Ectodermal cell (in vitro differentiated cells): Measurements from ENCODE around the gene SLC28A1.

Experiments
- H3K27ac ChIP-seq: 2 replicates; pipeline ENCODE4 v1.7.0; 2013; ENCODE audit warnings: mild to moderate bottlenecking, low read depth, low read length; ENCODE audit not compliant: insufficient read depth, poor library complexity, severe bottlenecking
- H3K27me3 ChIP-seq: 2 replicates; pipeline ENCODE4 v1.7.0; 2013; ENCODE audit warnings: mild to moderate bottlenecking, low read length; ENCODE audit not compliant: insufficient read depth, control insufficient read depth, poor library complexity, severe bottlenecking
- H3K36me3 ChIP-seq: one replicate; pipeline ENCODE4 v1.7.0; 2013; ENCODE audit warnings: low read length; ENCODE audit not compliant: control insufficient read depth, insufficient read depth
- H3K4me1 ChIP-seq: one replicate; pipeline ENCODE4 v1.7.0; 2013; ENCODE audit warnings: low read length; ENCODE audit not compliant: control insufficient read depth, insufficient read depth
- H3K4me3 ChIP-seq: 2 replicates; pipeline ENCODE4 v1.7.0; 2013; ENCODE audit warnings: low read depth, low read length, control low read depth; ENCODE audit not compliant: insufficient read depth
- H3K9me3 ChIP-seq: 2 replicates; pipeline ENCODE4 v1.7.0; 2013; ENCODE audit warnings: mild to moderate bottlenecking, low read length, moderate library complexity; ENCODE audit not compliant: control insufficient read depth
- WGBS, 2 experiments: methylation state at CpG; one replicate each; pipeline ENCODE4 v1.1.7; 2013; ENCODE audit warnings: missing lambda C conversion rate in 2 of 2; 5-methylcytosine and 5-hydroxymethylcytosine counted together

SLC28A1 gene

DNA sequence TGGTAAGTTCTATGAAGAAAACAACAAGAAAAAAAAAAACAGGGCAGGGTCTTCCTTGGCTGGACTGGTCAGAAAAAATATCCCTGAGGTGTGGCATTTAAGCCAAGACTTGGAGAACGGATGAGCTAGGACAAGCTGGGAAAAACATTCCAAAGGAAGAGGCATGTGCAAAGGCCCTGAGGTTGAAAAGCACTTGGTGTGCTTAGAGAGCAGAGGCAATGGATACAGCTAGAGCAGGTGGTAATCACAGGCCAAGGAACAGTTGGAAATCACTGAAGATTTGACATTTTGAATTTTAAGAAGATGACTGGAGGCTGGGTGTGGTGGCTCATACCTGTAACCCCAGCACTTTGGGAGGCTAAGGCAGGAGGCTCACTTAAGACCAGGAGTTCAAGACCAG is 54.3 kb downstream of the SLC28A1 start:
- Histone ChIP-seq H3K9me3 (no peaks in the 10 kb centered on the region), H3K27ac (no peak overlapping the region)
- WGBS, 2 experiments = 89 to 92% methylated on average over 1 of the region's 1 CpG

GRCh38 chr15:84940399-84940798 is 55.9 kb downstream of the SLC28A1 start:
- no peaks in the 10 kb centered on the region for H3K36me3 ChIP-seq
- no peaks in the 10 kb centered on the region for H3K4me1 ChIP-seq
- H3K27ac ChIP-seq = no peak overlapping the region
- WGBS, 2 experiments = 74 to 87% methylated on average over 3 of the region's 3 CpGs
- no peaks in the 10 kb centered on the region for H3K27me3 ChIP-seq
- no peaks in the 10 kb centered on the region for H3K9me3 ChIP-seq
- H3K4me3 ChIP-seq = no peak overlapping the region

More for the DNA sequence above, 54.3 kb downstream of the SLC28A1 start:
- Histone ChIP-seq H3K27me3 (no peaks in the 10 kb centered on the region), H3K36me3 (no peaks in the 10 kb centered on the region), H3K4me3 (no peak overlapping the region), H3K4me1 (no peaks in the 10 kb centered on the region)

DNA sequence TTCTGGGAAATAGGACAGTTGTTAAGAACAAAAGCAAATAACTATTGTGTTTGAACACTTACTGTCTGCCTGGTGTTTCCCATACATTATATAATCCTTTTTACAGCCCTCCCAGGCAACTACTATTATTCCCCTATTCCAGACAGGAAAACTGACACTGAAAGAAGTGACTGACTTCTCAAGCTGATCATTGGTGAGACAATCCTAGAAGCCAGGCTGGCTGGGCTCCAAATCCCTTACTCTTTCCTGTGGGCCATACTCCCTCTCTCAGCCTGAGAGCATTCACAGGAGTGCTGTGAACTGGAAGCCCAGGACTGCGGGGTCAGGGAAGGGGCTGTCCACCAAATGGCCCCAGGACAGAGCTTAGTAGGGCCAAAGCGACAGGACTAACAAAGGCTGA is 58.0 kb downstream of the SLC28A1 start:
- no peak overlapping the region for H3K4me3 ChIP-seq
- H3K27ac ChIP-seq = no peak overlapping the region
- H3K9me3 ChIP-seq = no peaks in the 10 kb centered on the region
- H3K36me3 ChIP-seq = no peaks in the 10 kb centered on the region
- no peaks in the 10 kb centered on the region for H3K4me1 ChIP-seq
- 93 to 100% methylated on average over 2 of the region's 2 CpGs for WGBS, 2 experiments
- H3K27me3 ChIP-seq = no peaks in the 10 kb centered on the region

DNA sequence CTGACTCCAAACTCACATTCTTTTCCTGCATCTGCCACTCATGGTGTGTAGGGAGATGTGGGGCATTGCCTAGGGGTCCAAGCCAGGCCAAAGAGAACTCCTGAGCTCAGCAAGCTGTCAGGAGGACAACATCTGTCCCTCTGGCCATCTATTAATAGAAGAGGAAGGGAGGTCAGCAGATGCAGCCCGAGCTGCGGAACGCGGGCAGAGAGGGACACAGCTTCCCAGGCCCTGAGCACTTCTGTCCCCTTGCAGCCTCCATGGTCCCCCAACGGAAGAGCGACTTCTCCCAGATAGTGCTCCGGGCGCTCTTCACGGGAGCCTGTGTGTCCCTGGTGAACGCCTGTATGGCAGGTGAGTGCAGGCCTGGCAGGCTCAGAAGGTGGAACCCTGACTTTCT is 59.8 kb downstream of the SLC28A1 start:
- WGBS, 2 experiments = 94 to 95% methylated on average over 10 of the region's 10 CpGs
- H3K4me1 ChIP-seq = no peaks in the 10 kb centered on the region
- no peaks in the 10 kb centered on the region for H3K27me3 ChIP-seq
- H3K36me3 ChIP-seq = no peaks in the 10 kb centered on the region
- no peak overlapping the region for H3K4me3 ChIP-seq
- H3K27ac ChIP-seq = no peak overlapping the region
- no peaks in the 10 kb centered on the region for H3K9me3 ChIP-seq

DNA sequence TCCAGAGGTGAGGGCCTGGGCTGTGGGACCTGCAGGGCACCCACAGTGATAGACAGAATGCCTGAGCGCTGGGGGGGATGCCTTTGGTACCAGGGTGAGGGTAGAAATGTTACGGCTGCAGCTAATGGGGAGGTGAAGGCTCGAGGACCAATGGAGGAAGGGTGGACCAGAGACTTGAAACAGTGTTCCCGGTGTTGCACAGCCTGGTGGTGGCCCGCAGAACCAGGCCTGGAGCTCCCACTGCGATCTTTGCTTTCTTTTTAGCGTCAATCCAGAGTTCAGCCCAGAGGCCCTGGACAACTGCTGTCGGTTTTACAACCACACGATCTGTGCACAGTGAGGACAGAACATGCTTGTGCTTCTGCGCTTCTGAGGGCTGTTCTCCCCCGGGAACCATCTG is 60.4 kb downstream of the SLC28A1 start:
- no peak overlapping the region for H3K27ac ChIP-seq
- H3K27me3 ChIP-seq = no peaks in the 10 kb centered on the region
- no peaks in the 10 kb centered on the region for H3K4me1 ChIP-seq
- H3K4me3 ChIP-seq = no peak overlapping the region
- 88 to 93% methylated on average over 11 of the region's 11 CpGs for WGBS, 2 experiments
- no peaks in the 10 kb centered on the region for H3K9me3 ChIP-seq
- H3K36me3 ChIP-seq = no peaks in the 10 kb centered on the region

DNA sequence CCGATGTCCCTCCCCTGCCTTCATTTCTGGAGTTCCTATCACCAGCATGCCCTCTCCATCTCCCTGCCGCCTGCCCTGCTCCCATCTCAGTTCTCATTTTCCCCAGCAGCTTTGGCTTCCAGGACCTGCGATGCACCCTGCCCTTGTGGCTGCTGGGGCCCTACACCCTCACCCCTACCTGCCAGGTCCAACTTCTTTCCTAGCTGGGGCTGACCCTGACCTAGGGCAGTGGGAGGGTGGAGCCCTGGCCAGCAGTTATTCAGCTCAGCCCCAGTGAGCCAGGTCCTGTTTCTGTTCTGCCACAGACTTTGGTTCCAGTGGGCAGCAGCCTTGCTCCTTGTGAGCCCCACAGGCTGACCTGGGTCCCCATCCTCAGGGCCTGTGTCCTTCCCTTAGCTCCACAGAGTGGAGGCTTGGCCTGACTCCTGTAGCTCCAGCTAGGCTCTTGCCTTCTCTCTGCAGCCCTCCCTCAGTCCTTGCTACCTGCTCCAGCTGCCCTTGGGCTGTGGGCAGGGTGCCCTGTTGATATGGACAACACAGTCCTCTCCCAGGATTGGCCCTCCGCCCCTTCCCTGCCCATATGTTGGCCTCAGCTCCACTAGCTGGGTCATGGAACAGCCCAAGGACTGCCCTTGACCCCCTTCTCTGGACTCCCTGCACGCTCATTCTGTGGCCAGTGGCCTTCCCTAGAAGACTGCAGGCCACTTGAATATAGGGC is 62.5 kb downstream of the SLC28A1 start:
- Histone ChIP-seq H3K9me3 (no peaks in the 10 kb centered on the region), H3K27me3 (no peaks in the 10 kb centered on the region), H3K4me1 (no peaks in the 10 kb centered on the region), H3K4me3 (no peak overlapping the region), H3K36me3 (no peaks in the 10 kb centered on the region), H3K27ac (no peak overlapping the region)
- WGBS, 2 experiments = 84 to 85% methylated on average over 5 of the region's 5 CpGs

DNA sequence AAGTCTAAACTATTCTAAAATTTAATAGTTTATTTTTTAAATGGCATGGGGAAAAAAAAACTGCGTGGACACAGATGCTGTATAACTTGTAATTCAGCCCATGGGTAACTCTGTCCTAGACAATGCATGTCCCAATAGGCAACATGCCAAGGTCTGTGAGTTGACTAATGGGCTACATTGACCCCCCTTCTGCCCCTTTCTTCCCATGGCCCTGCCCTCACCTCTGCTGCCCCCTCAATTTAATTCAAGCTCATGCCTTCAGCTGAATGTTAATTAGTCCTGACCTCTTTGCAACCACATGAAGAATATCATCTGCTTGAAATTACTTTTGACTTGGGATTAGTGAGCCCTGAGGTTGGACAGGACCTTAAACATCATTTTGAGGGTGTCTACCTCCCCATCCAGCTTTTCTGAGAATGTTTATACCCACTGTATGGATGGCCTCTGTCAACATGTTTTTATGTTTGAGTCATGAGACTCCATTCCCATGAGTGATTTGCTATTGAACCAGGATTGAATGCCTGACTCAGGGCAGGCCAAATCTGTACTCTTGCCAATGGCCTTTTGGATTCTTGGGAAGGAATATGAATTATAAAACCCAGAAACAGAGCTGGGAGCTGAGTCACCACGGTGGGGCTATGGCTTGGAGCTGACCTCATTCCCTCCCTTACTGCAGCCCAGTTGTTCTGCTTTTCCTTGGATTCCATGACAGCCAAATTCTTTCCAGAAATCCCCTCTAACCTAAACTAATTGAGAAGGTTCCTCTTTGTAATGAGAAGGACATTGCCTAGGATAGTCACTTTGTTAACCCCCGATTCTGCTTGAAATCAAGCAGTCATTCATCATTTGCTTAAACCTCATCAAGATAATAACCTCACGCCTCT is 63.7 kb downstream of the SLC28A1 start:
- no peak overlapping the region for H3K4me3 ChIP-seq
- H3K4me1 ChIP-seq = no peaks in the 10 kb centered on the region
- H3K36me3 ChIP-seq = no peaks in the 10 kb centered on the region
- H3K27ac ChIP-seq = no peak overlapping the region
- 88 to 90% methylated on average over 4 of the region's 4 CpGs for WGBS, 2 experiments
- H3K27me3 ChIP-seq = no peaks in the 10 kb centered on the region
- H3K9me3 ChIP-seq = no peaks in the 10 kb centered on the region

GRCh38 chr15:84949043-84949442 is 64.6 kb downstream of the SLC28A1 start:
- H3K27ac ChIP-seq = no peak overlapping the region
- H3K4me3 ChIP-seq = no peak overlapping the region
- H3K9me3 ChIP-seq = no peaks in the 10 kb centered on the region
- 94 to 96% methylated on average over 2 of the region's 2 CpGs for WGBS, 2 experiments
- no peaks in the 10 kb centered on the region for H3K36me3 ChIP-seq
- H3K4me1 ChIP-seq = no peaks in the 10 kb centered on the region
- no peaks in the 10 kb centered on the region for H3K27me3 ChIP-seq

GRCh38 chr15:84949845-84950569 is 65.5 kb downstream of the SLC28A1 start:
- Histone ChIP-seq H3K4me1 (no peaks in the 10 kb centered on the region), H3K27ac (no peak overlapping the region), H3K9me3 (no peaks in the 10 kb centered on the region), H3K36me3 (no peaks in the 10 kb centered on the region), H3K4me3 (no peak overlapping the region), H3K27me3 (no peaks in the 10 kb centered on the region)
- 89 to 92% methylated on average over 7 of the region's 7 CpGs for WGBS, 2 experiments

DNA sequence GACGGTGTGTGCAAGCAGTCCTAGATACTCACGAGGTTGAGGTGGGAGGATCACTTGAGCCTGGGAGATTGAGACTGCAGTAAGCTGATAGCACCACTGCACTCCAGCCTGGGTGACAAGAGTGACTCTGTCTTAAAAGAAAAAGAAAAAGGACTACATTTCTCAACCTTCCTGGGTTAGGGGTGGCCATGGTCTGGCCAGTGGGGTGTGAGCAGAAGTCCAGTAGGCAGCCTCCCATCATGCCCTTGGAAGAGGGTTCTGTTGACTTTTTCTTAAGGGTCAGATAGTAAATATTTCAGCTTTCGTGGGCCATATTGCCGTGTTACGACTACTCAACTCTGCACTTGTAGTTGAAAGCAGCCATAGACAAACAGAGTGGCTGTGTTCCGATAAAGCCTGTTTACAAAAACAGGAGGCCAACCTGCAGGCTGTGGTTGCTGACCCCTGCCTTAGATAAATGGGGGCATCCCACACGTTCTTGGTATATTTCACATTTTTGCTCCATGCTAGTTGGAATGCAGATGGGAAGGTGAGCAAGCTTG is 66.2 kb downstream of the SLC28A1 start:
- no peak overlapping the region for H3K27ac ChIP-seq
- no peaks in the 10 kb centered on the region for H3K9me3 ChIP-seq
- no peaks in the 10 kb centered on the region for H3K36me3 ChIP-seq
- H3K27me3 ChIP-seq = no peaks in the 10 kb centered on the region
- no peak overlapping the region for H3K4me3 ChIP-seq
- no peaks in the 10 kb centered on the region for H3K4me1 ChIP-seq
- 95% methylated on average over 7 of the region's 7 CpGs for WGBS, 2 experiments
